ENCODE measurements around the gene PTH1R. TPM values are rescaled to one million over a fixed set of nuclear protein-coding genes. Genes with fewer than 3 reads are reported as not detected.

PTH1R gene
- total RNA-seq, 1 donor from 2014 or later: 15.4 TPM

- TF ChIP-seq CTCF (IDR thresholded peaks at IDR 0.05): no peak
- Mint-ChIP-seq H3K4me1 (ENCODE audit: unreplicated experiment) (peaks cover 41% of the 10 kb centered on the region), H3K36me3 (ENCODE audit: unreplicated experiment) (no peaks in the 10 kb centered on the region), H3K4me3 (ENCODE audit: unreplicated experiment) (no peak overlapping the region), H3K27me3 (ENCODE audit: unreplicated experiment) (peaks cover 8% of the 10 kb centered on the region), H3K27ac (ENCODE audit: unreplicated experiment) (no peak overlapping the region), H3K9me3 (ENCODE audit: unreplicated experiment) (no peaks in the 10 kb centered on the region)
- DNase-seq (ENCODE audit: extremely low spot score, unreplicated experiment): no peak
These were observed 4.0 kb upstream of the PTH1R start for GRCh38 chr3:46873521-46873920.

GRCh38 chr3:46874430-46874829 is 3.1 kb upstream of the PTH1R start:
- peak overlapping the region; percentile 31 for H3K27ac Mint-ChIP-seq (ENCODE audit: unreplicated experiment)
- H3K4me3 Mint-ChIP-seq (ENCODE audit: unreplicated experiment): no peak overlapping the region

GRCh38 chr3:46875560-46875959 is 2.0 kb upstream of the PTH1R start:
- H3K36me3 Mint-ChIP-seq (ENCODE audit: unreplicated experiment): no peaks in the 10 kb centered on the region
- H3K27ac Mint-ChIP-seq (ENCODE audit: unreplicated experiment): no peak overlapping the region
- peaks cover 61% of the 10 kb centered on the region for H3K4me1 Mint-ChIP-seq (ENCODE audit: unreplicated experiment)
- no peaks in the 10 kb centered on the region for H3K9me3 Mint-ChIP-seq (ENCODE audit: unreplicated experiment)
- DNase-seq (ENCODE audit: extremely low spot score, unreplicated experiment): no peak
- no peak for TF ChIP-seq CTCF (IDR thresholded peaks at IDR 0.05)
- H3K4me3 Mint-ChIP-seq (ENCODE audit: unreplicated experiment): no peak overlapping the region
- H3K27me3 Mint-ChIP-seq (ENCODE audit: unreplicated experiment): peaks cover 4% of the 10 kb centered on the region

More at GRCh38 chr3:46874430-46874829, 3.1 kb upstream of the PTH1R start:
- Mint-ChIP-seq H3K36me3 (ENCODE audit: unreplicated experiment) (no peaks in the 10 kb centered on the region), H3K9me3 (ENCODE audit: unreplicated experiment) (no peaks in the 10 kb centered on the region), H3K27me3 (ENCODE audit: unreplicated experiment) (peaks cover 8% of the 10 kb centered on the region), H3K4me1 (ENCODE audit: unreplicated experiment) (peaks cover 50% of the 10 kb centered on the region)
- DNase-seq (ENCODE audit: extremely low spot score, unreplicated experiment): no peak
- TF ChIP-seq CTCF (IDR thresholded peaks at IDR 0.05): no peak

DNA sequence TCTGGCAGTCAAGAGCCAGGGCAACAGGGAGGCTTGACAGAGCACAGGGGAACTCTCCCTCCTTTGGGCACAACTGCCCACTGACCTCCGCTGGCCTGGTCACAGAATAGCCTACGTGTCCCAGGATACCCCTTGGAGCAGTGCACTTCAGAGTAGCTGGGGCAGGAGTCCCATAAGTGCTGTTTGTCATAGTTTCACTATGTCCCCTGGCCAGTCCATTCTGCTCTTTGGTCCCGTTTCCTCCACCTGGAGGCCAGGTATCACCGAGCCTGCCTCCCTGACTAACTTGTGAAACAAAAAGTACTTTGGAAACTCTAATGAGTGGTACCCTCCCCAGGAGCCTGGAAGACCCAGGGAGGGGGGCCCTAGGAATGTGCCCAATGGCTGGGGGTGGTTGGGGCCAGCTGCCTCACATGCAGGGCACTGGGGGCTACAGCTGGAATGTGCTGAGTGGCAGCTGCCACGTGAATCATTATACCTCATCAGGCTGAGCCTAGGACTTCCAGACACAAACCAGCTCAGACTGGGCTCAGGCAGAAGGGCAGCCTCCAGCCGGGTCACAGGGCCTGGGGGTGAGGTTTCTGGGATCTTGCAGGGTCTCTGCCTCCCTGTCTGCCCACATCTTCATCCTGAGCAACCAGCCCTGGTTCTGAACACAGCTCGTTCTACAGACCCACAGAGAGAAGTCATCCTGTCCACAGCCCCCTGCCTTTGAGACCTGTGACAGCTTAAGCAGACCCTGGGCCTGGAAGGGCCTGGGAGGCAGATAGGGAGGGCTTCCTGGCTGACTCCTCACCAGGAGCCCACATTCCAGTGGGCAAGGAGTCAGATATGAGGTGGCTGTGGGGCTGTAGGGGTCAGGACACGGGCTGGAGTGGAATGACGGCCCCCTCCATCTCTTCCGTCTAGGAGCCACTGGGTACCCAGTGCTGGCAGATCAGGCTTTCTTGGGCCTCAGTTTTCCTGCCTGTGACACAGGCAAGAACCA is 914 bp upstream of the PTH1R start:
- H3K4me1 Mint-ChIP-seq (ENCODE audit: unreplicated experiment): peaks cover 62% of the 10 kb centered on the region
- DNase-seq (ENCODE audit: extremely low spot score, unreplicated experiment): no peak
- no peak overlapping the region for H3K4me3 Mint-ChIP-seq (ENCODE audit: unreplicated experiment)
- no peaks in the 10 kb centered on the region for H3K36me3 Mint-ChIP-seq (ENCODE audit: unreplicated experiment)
- H3K9me3 Mint-ChIP-seq (ENCODE audit: unreplicated experiment): no peaks in the 10 kb centered on the region
- peak overlapping the region; percentile 57 for H3K27ac Mint-ChIP-seq (ENCODE audit: unreplicated experiment)
- TF ChIP-seq CTCF (IDR thresholded peaks at IDR 0.05): no peak
- H3K27me3 Mint-ChIP-seq (ENCODE audit: unreplicated experiment): no peaks in the 10 kb centered on the region

DNA sequence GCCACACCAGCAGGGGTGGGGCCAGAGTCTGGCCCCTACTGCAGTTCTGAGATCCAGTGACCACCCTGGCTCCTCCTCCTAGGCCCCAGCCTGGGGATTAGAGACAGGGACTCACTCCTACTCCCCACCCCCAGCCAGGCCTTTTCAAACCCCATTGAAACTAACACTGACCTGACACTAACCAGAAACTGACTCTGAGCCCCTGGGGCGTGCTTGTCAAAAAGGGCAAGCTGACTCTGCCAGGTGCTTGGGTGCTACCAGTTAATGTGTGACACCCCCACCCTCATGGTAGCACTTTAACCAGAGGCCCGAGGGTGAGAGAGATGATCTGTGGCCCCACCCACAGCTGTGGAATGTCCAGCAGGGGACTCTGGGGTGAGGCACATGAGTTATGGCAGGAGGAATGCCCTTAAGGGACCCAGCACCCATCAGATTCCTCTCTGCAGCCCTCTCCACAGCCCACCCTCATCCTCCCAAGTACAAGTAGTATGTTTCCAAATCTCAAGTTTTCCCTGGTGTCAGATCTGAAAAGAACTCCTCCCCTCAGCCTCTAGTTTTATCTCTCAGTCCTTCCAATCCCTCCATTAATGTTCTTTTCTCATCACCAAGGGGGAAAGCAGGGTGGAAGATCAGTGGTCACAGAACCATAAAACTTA is 1.4 kb downstream of the PTH1R start:
- H3K27ac Mint-ChIP-seq (ENCODE audit: unreplicated experiment): peak overlapping the region; percentile 69
- H3K36me3 Mint-ChIP-seq (ENCODE audit: unreplicated experiment): no peaks in the 10 kb centered on the region
- peaks cover 61% of the 10 kb centered on the region for H3K4me1 Mint-ChIP-seq (ENCODE audit: unreplicated experiment)
- DNase-seq (ENCODE audit: extremely low spot score, unreplicated experiment): no peak
- no peak overlapping the region for H3K4me3 Mint-ChIP-seq (ENCODE audit: unreplicated experiment)
- no peak for TF ChIP-seq CTCF (IDR thresholded peaks at IDR 0.05)
- no peaks in the 10 kb centered on the region for H3K27me3 Mint-ChIP-seq (ENCODE audit: unreplicated experiment)
- H3K9me3 Mint-ChIP-seq (ENCODE audit: unreplicated experiment): no peaks in the 10 kb centered on the region

Data from osteocyte (in vitro differentiated cells).